SW480 (cell line): ENCODE results near the gene CDHR1.

ENCODE experiments used
- DNase-seq: peaks from one replicate; pipeline ENCODE4 v3.0.0-alpha.2; 2016; ENCODE audit warnings: low spot score

CDHR1 gene

GRCh38 chr10:84200537-84201243 is 6.4 kb downstream of the CDHR1 start:
- no peak for DNase-seq

DNA sequence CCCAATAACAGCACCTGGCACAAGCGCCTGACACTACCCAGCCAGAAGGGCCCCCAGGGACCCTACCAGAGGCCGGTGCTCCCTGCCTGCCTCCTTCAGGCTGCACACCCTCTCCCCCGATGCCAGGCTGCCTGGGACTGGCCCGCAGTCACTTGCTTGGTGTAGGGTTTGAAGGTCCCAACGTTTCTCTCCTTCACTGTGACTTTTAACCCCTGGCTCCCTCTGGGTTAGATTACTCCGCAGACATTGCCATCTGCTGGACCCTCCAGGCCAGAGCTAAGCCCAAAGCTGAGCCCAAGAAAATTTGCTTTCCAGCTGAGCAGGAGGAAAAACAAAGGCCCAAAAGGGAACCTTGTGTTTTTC is 6.9 kb downstream of the CDHR1 start:
- DNase-seq: no peak

GRCh38 chr10:84201682-84202081 is 7.3 kb downstream of the CDHR1 start:
- no peak for DNase-seq

- no peak for DNase-seq
Measured at GRCh38 chr10:84202349-84202748, 8.0 kb downstream of the CDHR1 start.

DNA sequence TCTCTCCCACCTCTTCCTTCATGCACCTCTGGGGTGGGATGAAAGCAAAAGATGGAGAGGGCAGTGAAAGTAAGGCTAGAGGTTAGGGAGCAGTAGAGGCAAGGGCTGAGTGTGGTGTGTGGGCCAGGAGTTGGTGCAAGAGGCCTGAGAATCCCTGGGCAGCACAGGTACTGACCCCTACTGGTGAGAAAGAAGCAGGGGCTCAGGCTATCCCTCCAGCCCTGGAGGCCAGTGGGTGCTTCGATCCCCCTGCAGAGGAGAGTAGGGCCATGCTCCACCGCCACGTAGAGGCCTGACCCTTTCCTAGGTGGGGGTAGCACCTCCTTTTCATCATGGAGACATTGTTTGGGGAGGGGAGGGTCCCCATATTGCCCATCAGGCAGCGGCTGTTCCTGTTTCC is 9.8 kb downstream of the CDHR1 start:
- DNase-seq: no peak

- no peak for DNase-seq
Measured at GRCh38 chr10:84204610-84205009, 10.3 kb downstream of the CDHR1 start.

DNA sequence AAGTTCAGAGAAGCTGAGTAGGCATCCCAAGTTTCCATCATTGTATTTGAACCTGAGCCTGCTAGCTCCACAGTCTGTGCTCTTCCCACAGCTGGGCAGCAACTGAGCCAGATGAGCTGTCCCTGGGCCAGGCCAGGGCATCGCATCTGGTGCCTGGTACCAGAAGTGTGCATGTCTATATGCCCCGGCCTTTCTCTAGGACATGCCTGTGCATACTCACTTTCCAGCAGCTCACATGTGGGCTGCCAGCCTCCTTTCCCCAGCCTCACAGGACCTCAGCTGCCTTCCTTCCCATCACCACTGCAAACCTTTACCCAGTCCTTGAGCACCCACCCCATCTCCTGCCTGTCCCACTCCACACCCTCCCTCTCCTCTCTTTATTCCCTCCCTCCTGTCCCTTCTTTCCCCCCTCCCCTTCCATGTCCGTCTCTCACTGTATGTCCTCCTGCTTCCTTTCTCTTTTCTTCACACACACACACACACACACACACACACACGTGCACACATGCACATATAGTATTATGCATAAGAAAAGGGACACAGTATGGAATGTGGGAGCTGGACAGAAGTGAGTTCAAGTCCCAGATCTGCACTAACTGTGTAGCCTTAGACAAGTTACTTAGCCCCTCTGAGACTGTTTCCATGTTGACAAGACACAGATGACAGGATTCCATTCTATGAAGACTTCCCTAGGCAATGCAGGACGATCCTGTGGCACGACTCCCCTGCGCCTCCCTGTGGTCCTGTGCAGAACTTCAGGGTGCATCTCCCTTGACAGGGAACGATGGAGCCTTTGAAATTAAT is 10.9 kb downstream of the CDHR1 start:
- DNase-seq: peak; percentile 46

DNA sequence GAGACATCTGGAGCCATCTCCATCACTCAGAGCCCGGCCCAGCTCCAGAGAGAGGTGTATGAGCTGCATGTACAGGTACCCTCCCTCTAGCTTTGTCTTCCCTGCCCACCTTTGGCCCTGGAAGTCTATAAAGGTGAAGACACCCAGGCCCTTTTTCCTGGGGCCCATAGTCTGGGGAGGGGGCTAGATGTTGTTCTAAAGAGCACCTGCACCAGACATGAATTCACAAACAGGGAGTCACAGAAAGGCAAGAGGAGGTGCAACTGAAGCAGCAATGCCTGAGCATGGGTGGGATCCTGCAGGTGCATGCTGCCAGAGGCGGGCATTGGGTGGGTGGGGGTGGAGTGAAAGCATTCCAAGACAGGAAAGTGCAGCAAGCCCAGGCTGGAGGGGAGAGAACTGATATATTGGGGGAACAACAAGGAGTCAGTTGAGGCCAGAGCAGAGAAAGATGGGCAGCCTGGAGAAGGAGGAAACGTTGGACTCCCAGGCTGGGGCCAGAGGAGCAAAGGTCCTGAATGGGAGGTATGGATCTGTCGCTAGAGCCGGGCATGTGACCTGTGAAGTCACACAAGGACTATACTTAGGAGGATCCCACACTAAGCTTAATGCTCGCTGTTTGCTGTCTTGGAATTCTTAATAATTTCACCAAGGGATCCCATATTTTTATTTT is 11.7 kb downstream of the CDHR1 start:
- no peak for DNase-seq

DNA sequence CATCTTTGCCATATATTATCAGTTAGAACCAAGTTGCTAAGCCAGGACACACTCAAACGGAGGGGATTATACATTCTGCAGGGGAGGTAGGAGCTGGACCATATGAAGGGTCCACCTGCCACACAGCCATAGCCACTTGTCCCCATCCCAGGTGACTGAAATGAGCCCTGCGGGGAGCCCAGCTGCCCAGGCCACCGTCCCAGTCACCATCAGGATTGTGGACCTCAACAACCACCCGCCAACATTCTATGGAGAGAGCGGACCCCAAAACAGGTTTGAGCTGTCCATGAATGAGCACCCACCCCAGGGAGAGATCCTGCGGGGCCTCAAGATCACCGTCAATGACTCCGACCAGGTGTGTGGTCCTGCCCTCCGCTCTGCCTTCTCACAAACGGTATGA is 13.7 kb downstream of the CDHR1 start:
- no peak for DNase-seq

- no peak for DNase-seq
Measured at GRCh38 chr10:84211566-84211965, 17.2 kb downstream of the CDHR1 start.

GRCh38 chr10:84212014-84212413 is 17.7 kb downstream of the CDHR1 start:
- no peak for DNase-seq

- no peak for DNase-seq
Measured at GRCh38 chr10:84213076-84213475, 18.7 kb downstream of the CDHR1 start.

GRCh38 chr10:84214046-84214572 is 19.8 kb downstream of the CDHR1 start:
- no peak for DNase-seq

DNA sequence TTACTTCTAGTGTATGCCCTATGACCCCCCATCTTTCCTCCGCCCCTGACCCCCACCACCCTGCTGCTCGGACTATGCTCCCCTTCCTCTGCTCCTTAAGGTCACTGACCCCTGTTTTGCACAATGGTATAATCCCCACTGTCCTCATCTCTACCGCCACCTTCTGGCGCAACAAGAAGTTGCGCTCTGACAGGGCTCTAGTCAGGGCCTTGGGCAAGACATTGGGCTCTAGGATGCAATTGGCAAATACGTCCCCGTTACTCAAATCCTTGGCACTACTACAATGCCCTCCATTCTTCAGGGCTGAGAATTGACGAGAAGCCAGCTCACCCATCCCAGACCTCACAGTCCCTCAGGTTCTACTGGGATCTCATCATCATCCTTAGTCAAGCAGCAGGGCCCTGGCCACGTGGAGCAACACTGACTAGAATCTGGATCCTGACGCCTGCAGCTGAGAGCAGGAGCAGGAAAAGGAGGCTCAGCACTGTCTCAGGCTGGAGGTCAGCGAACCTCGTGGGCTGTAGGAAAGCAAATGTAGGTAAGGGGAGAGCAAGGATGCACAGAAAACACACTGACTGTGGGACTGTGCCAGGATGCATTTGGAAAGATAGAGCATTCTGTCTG is 20.4 kb downstream of the CDHR1 start:
- DNase-seq: no peak

DNA sequence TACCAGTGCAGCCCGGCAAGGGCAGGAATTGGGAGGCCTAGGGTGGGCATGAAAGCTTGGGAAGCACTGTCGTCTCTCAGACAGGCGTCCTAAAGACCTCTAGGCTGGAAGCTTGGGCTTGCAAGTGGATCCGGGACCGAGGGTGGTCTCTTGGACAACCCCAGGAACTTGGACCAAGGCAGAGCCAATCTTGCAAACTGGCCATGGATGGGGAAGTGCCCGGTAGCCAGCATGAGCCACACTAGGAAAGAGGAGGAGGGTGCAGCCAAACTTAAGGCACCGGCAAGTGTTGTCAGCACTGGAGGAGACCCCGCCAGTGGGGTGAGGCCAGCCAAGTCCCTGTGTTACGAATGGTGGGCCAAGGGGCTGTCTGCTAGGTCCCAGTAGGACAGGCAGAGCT is 22.5 kb downstream of the CDHR1 start:
- no peak for DNase-seq

DNA sequence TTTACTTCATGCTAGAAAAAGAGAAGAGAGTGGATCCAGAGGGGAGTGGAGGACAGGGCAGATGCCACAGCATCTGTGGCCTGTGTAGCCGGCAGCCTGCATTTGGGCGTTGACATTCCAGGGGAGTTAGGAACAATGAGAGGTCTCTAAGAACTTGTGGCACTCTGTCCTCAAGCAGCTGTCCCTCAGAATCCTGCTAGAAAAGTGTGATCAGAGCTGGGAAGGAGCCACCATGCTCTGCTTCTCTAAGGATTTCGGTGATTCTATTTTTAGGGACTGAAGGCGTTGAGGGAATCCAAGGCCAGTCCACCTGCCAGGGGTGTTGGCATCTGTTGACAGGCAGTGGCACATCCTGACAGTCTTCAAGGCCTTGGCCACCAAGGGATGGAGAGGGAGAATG is 23.4 kb downstream of the CDHR1 start:
- DNase-seq: no peak

DNA sequence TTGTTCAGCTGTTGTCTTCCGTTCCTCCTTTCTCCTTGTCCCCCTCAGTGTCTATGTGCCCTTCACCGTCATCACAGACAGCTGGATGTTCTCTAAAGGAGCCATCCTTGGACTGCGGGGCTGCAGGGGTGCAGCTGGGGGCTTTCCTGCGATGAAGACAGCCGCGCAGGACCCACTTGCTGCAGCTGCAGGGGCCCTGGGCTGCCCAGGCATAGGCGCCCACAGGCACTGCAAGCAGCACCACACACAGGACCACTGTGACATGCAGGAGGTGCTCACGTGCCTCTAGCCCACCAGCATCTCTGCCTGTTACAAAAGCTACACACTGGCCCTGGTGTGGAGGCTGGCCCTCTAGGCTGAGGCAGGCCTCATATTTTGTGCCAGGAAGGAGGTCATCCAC is 27.6 kb downstream of the CDHR1 start:
- no peak for DNase-seq

GRCh38 chr10:84224411-84225028 is 30.2 kb downstream of the CDHR1 start:
- no peak for DNase-seq

DNA sequence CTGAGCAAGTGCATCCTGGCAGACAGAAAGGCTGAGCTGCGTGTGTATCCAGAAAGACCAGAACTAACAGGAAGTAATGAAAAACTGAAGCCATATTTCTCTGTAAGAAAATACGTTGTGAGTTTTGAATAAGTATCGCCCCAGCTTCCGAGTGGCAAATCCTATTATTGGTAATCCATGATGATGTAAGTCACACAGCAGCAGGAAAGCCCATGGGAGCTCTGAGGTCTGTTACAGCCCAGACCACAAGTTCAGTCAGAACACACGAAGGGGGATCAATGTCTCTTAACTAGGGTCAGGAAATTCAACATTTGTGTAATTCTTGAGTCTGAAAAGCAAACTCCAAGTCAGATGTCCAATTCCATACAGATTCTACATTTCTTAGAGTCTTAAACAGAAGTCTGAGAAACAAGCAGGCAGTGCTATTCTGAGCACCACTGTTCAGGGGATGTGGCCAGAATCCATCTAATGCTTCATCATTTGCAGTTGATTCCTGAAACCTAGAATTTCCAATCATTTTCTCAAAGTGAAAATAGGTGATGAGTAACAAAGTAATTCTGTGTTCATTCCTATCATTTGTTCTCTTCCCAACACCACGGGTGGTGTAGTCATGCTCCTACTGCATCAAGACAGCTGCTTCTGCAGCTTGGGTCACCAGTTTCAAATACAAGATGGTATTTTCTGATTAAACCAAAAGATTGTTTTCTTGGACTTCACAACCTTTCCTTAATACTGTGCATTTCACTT is 31.3 kb downstream of the CDHR1 start, which contains the start of gene LRIT2:
TSS of gene LRIT2 (minus strand) at position 118 of the 747 bp plus-strand sequence. CDS start at position 94, 24 bp downstream.
- DNase-seq: no peak

- DNase-seq: no peak
Measured at GRCh38 chr10:84226616-84227015, 32.3 kb downstream of the CDHR1 start.

- no peak for DNase-seq
Measured at GRCh38 chr10:84227810-84228209, 33.5 kb downstream of the CDHR1 start.
